HAP-1 (cell line): ENCODE measurements around the gene SMC6.

Experiments used
- DNase-seq, 2 experiments: peaks; one replicate each; pipeline ENCODE4 v3.0.0-alpha.2; 2016 to 2020; ENCODE audit warnings: low spot score in 2 of 2
- H3K27me3 ChIP-seq: fragments of 250-450 bp; sonication (Bioruptor Pico); 2 replicates; pipeline ENCODE4 v1.5.1; 2020; ENCODE audit warnings: low read depth, mild to moderate bottlenecking, moderate library complexity
- H3K36me3 ChIP-seq: fragments of 250-450 bp; sonication (Bioruptor Pico); replicated peaks from 2 replicates; pipeline ENCODE4 v1.5.1; 2020; ENCODE audit warnings: mild to moderate bottlenecking
- H3K4me1 ChIP-seq: fragments of 250-450 bp; sonication (Bioruptor Pico); 2 replicates; pipeline ENCODE4 v1.5.1; 2020; ENCODE audit warnings: mild to moderate bottlenecking
- H3K4me3 ChIP-seq: fragments of 250-450 bp; sonication (Bioruptor Pico); 2 replicates; pipeline ENCODE4 v1.5.1; 2020; ENCODE audit warnings: mild to moderate bottlenecking, moderate library complexity
- H3K9me3 ChIP-seq: fragments of 250-450 bp; sonication (Bioruptor Pico); 2 replicates; pipeline ENCODE4 v1.5.1; 2020; ENCODE audit warnings: mild to moderate bottlenecking, moderate library complexity
- in situ Hi-C: fragments of 300-500 bp; cut with MboI; formaldehyde crosslinking; loops from 3 replicates; pipeline ENCODE4 v1.14.3; 2020; ENCODE audit warnings: low sequenced_read_pairs, inconsistent platforms, mixed read lengths

The SMC6 gene, protein sequence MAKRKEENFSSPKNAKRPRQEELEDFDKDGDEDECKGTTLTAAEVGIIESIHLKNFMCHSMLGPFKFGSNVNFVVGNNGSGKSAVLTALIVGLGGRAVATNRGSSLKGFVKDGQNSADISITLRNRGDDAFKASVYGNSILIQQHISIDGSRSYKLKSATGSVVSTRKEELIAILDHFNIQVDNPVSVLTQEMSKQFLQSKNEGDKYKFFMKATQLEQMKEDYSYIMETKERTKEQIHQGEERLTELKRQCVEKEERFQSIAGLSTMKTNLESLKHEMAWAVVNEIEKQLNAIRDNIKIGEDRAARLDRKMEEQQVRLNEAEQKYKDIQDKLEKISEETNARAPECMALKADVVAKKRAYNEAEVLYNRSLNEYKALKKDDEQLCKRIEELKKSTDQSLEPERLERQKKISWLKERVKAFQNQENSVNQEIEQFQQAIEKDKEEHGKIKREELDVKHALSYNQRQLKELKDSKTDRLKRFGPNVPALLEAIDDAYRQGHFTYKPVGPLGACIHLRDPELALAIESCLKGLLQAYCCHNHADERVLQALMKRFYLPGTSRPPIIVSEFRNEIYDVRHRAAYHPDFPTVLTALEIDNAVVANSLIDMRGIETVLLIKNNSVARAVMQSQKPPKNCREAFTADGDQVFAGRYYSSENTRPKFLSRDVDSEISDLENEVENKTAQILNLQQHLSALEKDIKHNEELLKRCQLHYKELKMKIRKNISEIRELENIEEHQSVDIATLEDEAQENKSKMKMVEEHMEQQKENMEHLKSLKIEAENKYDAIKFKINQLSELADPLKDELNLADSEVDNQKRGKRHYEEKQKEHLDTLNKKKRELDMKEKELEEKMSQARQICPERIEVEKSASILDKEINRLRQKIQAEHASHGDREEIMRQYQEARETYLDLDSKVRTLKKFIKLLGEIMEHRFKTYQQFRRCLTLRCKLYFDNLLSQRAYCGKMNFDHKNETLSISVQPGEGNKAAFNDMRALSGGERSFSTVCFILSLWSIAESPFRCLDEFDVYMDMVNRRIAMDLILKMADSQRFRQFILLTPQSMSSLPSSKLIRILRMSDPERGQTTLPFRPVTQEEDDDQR

GRCh38 chr2:17753803-17754663 lies at the start of gene SMC6, which contains the start of gene GEN1:
Gene SMC6 (minus strand): TSS chr2:17753810. CDS start chr2:17745946, 7,864 bp downstream.
Gene GEN1 (plus strand): TSS chr2:17754138. CDS start chr2:17759944, 5,806 bp downstream.
- Histone ChIP-seq H3K4me3 (peak within 1 kb of the TSS; percentile 87), H3K4me1 (peaks cover 53% of the 10 kb centered on the region), H3K9me3 (no peaks in the 10 kb centered on the region), H3K27me3 (no peaks in the 10 kb centered on the region), H3K36me3 (no peaks in the 10 kb centered on the region)
- in situ Hi-C loops: no loop called here
- DNase-seq: peak; percentile 91 to 94

GRCh38 chr2:17800693-17801458 lies 47.3 kb upstream of the SMC6 start:
- no peaks in the 10 kb centered on the region for H3K27me3 ChIP-seq
- H3K36me3 ChIP-seq: no peaks in the 10 kb centered on the region
- H3K9me3 ChIP-seq: no peaks in the 10 kb centered on the region
- no peaks in the 10 kb centered on the region for H3K4me1 ChIP-seq
- DNase-seq: peak in 1 of 2 experiments; percentile 17
- in situ Hi-C loops: no loop called here
- H3K4me3 ChIP-seq: no peak overlapping the region

- in situ Hi-C loops: no loop called here
Measured at GRCh38 chr2:17800219-17800618, 46.6 kb upstream of the SMC6 start.

GRCh38 chr2:17799301-17800120 lies 45.9 kb upstream of the SMC6 start:
- Histone ChIP-seq H3K27me3 (no peaks in the 10 kb centered on the region), H3K4me3 (no peak overlapping the region), H3K9me3 (no peaks in the 10 kb centered on the region), H3K4me1 (no peaks in the 10 kb centered on the region), H3K36me3 (no peaks in the 10 kb centered on the region)
- no peak for DNase-seq
- in situ Hi-C loops: no loop called here

More at GRCh38 chr2:17800219-17800618, 46.6 kb upstream of the SMC6 start:
- no peak for DNase-seq
- no peaks in the 10 kb centered on the region for H3K27me3 ChIP-seq
- H3K36me3 ChIP-seq: no peaks in the 10 kb centered on the region
- no peaks in the 10 kb centered on the region for H3K9me3 ChIP-seq
- no peak overlapping the region for H3K4me3 ChIP-seq
- no peaks in the 10 kb centered on the region for H3K4me1 ChIP-seq

- no peak for DNase-seq
- H3K9me3 ChIP-seq: no peaks in the 10 kb centered on the region
- no peaks in the 10 kb centered on the region for H3K27me3 ChIP-seq
- H3K4me3 ChIP-seq: no peak overlapping the region
- in situ Hi-C loops: no loop called here
- no peaks in the 10 kb centered on the region for H3K36me3 ChIP-seq
- no peaks in the 10 kb centered on the region for H3K4me1 ChIP-seq
Measured at GRCh38 chr2:17798338-17798737, 44.7 kb upstream of the SMC6 start.

GRCh38 chr2:17795309-17795708 lies 41.7 kb upstream of the SMC6 start:
- in situ Hi-C loops: no loop called here
- no peaks in the 10 kb centered on the region for H3K9me3 ChIP-seq
- DNase-seq: no peak
- no peak overlapping the region for H3K4me3 ChIP-seq
- H3K36me3 ChIP-seq: no peaks in the 10 kb centered on the region
- no peaks in the 10 kb centered on the region for H3K27me3 ChIP-seq
- H3K4me1 ChIP-seq: no peaks in the 10 kb centered on the region

DNA sequence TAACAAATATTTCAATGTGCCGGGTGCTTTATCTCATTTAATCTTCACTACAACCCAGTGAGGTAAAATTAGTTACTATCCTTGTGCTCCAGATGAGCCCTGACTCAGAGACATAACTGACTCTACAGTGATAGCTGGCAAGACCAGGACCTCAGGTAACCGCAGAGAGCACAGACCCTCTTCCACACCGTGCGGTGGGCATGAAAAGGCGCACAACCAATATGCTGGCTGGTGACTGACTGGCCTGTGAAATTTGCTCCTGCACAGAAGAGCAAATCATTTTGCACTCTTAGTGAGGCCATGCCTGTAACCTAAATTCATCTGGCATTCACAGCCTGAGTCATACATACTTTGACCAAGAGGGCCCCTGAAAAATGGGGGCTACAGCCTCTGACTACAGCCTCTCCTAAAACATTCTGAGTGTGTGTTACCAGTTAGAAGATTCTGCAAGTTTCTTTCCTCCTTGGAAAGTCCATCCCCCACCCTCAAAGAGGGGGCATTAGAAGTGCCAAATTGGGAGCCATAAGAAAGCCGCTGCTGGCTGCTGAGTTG lies 40.3 kb upstream of the SMC6 start:
- Histone ChIP-seq H3K36me3 (no peaks in the 10 kb centered on the region), H3K4me3 (no peak overlapping the region), H3K27me3 (no peaks in the 10 kb centered on the region), H3K4me1 (no peaks in the 10 kb centered on the region), H3K9me3 (no peaks in the 10 kb centered on the region)
- no peak for DNase-seq
- in situ Hi-C loops: no loop called here

GRCh38 chr2:17793296-17793695 lies 39.7 kb upstream of the SMC6 start:
- H3K36me3 ChIP-seq: no peaks in the 10 kb centered on the region
- in situ Hi-C loops: no loop called here
- H3K4me1 ChIP-seq: peaks cover 5% of the 10 kb centered on the region
- no peaks in the 10 kb centered on the region for H3K27me3 ChIP-seq
- no peak overlapping the region for H3K4me3 ChIP-seq
- H3K9me3 ChIP-seq: no peaks in the 10 kb centered on the region
- no peak for DNase-seq

DNA sequence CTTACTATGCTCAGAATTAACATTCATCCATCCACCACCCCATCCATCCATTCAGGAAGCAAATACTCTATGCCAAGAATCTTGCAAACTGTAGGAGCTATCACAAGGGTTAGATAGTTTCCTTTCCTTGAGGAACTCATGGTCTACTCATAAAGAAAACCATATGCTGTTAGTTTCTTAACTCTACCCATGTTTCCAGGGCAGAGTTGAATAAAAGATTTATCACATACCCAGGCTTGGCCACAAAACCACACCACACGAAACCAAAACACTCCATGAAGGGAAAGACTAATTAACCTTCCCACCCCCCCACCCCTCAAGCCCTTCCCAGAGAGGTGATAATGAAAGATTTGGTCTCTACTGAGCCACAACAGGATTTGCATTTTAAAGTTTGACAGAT lies 38.9 kb upstream of the SMC6 start:
- no peaks in the 10 kb centered on the region for H3K27me3 ChIP-seq
- no peaks in the 10 kb centered on the region for H3K9me3 ChIP-seq
- no peak overlapping the region for H3K4me3 ChIP-seq
- no peak for DNase-seq
- peaks cover 11% of the 10 kb centered on the region for H3K4me1 ChIP-seq
- in situ Hi-C loops: no loop called here
- no peaks in the 10 kb centered on the region for H3K36me3 ChIP-seq

- in situ Hi-C loops: no loop called here
- H3K4me3 ChIP-seq: no peak overlapping the region
- no peak for DNase-seq
Measured at GRCh38 chr2:17791817-17792130, 38.2 kb upstream of the SMC6 start.

DNA sequence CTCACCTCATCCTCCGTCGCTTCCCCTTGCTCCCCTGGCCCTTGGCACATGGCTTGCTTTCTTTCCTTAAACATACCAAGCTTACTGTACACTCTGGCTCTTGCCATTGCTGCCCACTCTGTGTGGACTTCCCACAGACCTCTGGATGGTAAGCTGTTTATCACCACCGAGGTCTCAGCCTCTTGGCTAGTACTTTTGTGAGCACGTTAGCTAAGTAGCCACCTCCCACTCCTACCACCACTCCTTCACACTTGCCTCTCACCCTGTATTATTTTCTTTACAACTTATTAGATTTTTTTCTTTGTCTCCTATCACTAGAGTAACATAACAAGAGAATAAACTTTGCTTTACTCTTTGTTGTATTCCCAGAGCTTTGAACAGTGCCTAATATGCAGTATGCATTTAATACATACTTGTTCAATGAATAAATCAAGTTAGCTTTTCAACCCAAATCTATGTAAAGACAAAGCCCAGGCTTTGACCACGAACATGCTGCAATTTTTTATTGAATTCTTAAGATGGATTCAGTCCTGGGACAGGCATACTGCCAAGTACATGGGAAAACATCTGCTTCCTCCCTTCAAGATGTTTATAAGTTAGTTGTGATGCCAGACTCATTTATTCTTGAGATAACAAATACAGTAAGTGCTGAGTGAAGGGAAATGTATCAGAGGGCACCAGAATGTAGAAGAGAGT lies 37.7 kb upstream of the SMC6 start:
- in situ Hi-C loops: no loop called here
- peak in 1 of 2 experiments; percentile 18 for DNase-seq

More at GRCh38 chr2:17791817-17792130, 38.2 kb upstream of the SMC6 start:
- Histone ChIP-seq H3K27me3 (no peaks in the 10 kb centered on the region), H3K4me1 (peaks cover 11% of the 10 kb centered on the region), H3K36me3 (no peaks in the 10 kb centered on the region), H3K9me3 (no peaks in the 10 kb centered on the region)

More for the DNA sequence above, 37.7 kb upstream of the SMC6 start:
- Histone ChIP-seq H3K4me1 (peaks cover 11% of the 10 kb centered on the region), H3K27me3 (no peaks in the 10 kb centered on the region), H3K4me3 (no peak overlapping the region), H3K36me3 (no peaks in the 10 kb centered on the region), H3K9me3 (no peaks in the 10 kb centered on the region)
